ENCODE data around the gene NSUN3. TPM values are rescaled to one million over a fixed set of nuclear protein-coding genes. Genes with fewer than 3 reads are reported as not detected.

The NSUN3 gene
- total and polyA plus RNA-seq, 12 donors, result 3.1 to 18.9 (median 12.1) TPM

DNA sequence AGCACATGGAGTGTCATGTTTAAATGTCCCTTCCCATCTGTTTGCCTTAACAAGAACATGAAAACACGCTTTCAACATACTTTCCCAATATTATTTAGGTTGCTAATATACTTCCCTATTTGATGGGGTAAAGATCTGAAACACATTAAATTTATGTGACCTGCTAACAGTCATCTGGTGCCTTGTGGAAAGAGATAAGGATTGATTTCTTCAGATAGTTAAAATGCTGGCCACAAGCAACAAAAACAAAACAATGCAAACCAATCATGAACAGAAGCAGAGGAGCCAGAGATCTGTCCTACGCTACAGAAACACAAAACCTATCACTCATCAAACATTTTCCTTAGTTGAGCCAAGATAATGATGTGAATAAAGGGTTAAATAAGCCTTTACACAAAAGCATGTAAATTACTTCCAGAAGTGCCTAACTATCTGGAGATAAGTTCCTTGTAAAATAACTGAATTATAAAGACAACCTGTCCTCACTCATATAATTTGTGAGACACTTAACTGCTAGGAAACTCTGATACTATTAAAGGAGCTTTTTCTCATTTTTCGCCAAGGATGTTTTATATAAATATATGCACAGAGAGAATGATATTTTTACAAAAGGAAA lies 109.9 kb downstream of the NSUN3 start:
- WGBS, 4 donors, result 64 to 71% (median 69%) methylated on average over 3 of the region's 3 CpGs
- intact Hi-C loops (cut with DNase I), result no loop called here
- Histone ChIP-seq H3K36me3 (replicated peaks in 1 of 2) (no peaks in the 10 kb centered on the region), H3K27ac (no peak overlapping the region), H3K9me3 (replicated peaks in 1 of 3) (no peaks in the 10 kb centered on the region), H3K4me1 (replicated peaks in 1 of 2) (no peaks in the 10 kb centered on the region), H3K4me3 (no peak overlapping the region), H3K27me3 (no peaks in the 10 kb centered on the region)
- DNase-seq, result no peak
- TF ChIP-seq POLR2A (IDR thresholded peaks at IDR 0.05), result no peak
- TF ChIP-seq, protein P1, sequence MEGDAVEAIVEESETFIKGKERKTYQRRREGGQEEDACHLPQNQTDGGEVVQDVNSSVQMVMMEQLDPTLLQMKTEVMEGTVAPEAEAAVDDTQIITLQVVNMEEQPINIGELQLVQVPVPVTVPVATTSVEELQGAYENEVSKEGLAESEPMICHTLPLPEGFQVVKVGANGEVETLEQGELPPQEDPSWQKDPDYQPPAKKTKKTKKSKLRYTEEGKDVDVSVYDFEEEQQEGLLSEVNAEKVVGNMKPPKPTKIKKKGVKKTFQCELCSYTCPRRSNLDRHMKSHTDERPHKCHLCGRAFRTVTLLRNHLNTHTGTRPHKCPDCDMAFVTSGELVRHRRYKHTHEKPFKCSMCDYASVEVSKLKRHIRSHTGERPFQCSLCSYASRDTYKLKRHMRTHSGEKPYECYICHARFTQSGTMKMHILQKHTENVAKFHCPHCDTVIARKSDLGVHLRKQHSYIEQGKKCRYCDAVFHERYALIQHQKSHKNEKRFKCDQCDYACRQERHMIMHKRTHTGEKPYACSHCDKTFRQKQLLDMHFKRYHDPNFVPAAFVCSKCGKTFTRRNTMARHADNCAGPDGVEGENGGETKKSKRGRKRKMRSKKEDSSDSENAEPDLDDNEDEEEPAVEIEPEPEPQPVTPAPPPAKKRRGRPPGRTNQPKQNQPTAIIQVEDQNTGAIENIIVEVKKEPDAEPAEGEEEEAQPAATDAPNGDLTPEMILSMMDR (IDR thresholded peaks at IDR 0.05), result no peak

GRCh38 chr3:94173673-94174434 lies 111.0 kb downstream of the NSUN3 start:
- Histone ChIP-seq H3K27me3 (no peaks in the 10 kb centered on the region), H3K27ac (no peak overlapping the region), H3K4me1 (replicated peaks in 1 of 2) (no peaks in the 10 kb centered on the region), H3K36me3 (replicated peaks in 1 of 2) (no peaks in the 10 kb centered on the region), H3K9me3 (replicated peaks in 1 of 3) (no peaks in the 10 kb centered on the region), H3K4me3 (no peak overlapping the region)
- intact Hi-C loops (cut with DNase I), result no loop called here
- no peak for DNase-seq
- TF ChIP-seq, protein P1 (IDR thresholded peaks at IDR 0.05), result no peak
- TF ChIP-seq POLR2A (IDR thresholded peaks at IDR 0.05), result no peak
- 68 to 80% (median 74%) methylated on average over 2 of the region's 2 CpGs for WGBS, 4 donors

DNA sequence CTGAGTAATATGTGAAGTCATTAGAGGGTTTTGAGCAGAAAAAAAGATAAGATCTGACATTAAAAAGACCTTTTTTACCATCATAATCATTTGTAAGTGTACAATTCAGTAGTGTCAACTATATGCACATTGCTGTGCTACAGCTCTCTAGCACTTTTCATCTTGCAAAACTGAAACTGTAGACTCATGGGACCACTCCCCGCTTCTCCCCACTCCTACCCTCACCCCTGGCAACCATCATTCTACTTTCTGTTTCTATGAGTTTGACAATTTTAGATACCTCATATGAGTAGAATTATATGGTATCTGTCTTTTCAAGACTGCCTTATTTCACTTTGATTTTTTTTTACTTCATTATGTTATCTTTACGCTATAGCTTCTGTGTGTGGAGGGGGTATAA lies 112.8 kb downstream of the NSUN3 start:
- Histone ChIP-seq H3K27ac (no peak overlapping the region), H3K4me1 (replicated peaks in 1 of 2) (no peaks in the 10 kb centered on the region), H3K27me3 (no peaks in the 10 kb centered on the region), H3K9me3 (replicated peaks in 1 of 3) (no peaks in the 10 kb centered on the region), H3K4me3 (no peak overlapping the region), H3K36me3 (replicated peaks in 1 of 2) (no peaks in the 10 kb centered on the region)
- no peak for TF ChIP-seq POLR2A (IDR thresholded peaks at IDR 0.05)
- TF ChIP-seq, protein P1 (IDR thresholded peaks at IDR 0.05), result no peak
- DNase-seq, result no peak
- WGBS, 4 donors, result 81 to 89% (median 84%) methylated on average over 2 of the region's 2 CpGs
- intact Hi-C loops (cut with DNase I), result no loop called here

GRCh38 chr3:94176988-94177745 lies 114.3 kb downstream of the NSUN3 start:
- H3K4me1 ChIP-seq (replicated peaks in 1 of 2), result no peaks in the 10 kb centered on the region
- no peak overlapping the region for H3K4me3 ChIP-seq
- H3K9me3 ChIP-seq (replicated peaks in 1 of 3), result no peaks in the 10 kb centered on the region
- no peak for TF ChIP-seq POLR2A (IDR thresholded peaks at IDR 0.05)
- TF ChIP-seq, protein P1 (IDR thresholded peaks at IDR 0.05), result no peak
- 68 to 81% (median 76%) methylated on average over 6 of the region's 6 CpGs for WGBS, 4 donors
- H3K27me3 ChIP-seq, result no peaks in the 10 kb centered on the region
- DNase-seq, result no peak
- H3K27ac ChIP-seq, result no peak overlapping the region
- no peaks in the 10 kb centered on the region for H3K36me3 ChIP-seq (replicated peaks in 1 of 2)
- intact Hi-C loops (cut with DNase I), result no loop called here

All from adrenal gland (tissue), 12 donors.